Measurements from ENCODE around the gene INO80.

INO80 gene

DNA sequence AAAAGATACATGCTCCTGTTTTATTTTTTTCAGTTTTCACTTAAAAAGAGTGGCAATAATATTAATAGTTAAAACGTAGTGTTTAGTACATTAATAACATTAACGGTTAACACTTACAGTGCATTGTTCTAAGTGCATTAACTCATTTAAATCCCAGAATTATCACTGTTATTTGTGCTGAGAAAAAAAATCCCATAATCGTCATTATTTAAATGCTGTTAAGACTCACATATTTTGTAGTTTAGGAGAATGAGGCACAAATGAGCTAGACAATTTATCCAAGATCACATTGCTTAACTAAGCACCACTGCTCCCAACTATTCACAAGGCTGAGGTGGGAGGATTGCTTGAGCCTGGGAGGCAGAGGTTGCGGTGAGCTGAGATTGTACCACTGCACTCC, 127.9 kb downstream of the INO80 start:
- H3K27ac ChIP-seq, result no peak overlapping the region
- TF ChIP-seq, protein P1, sequence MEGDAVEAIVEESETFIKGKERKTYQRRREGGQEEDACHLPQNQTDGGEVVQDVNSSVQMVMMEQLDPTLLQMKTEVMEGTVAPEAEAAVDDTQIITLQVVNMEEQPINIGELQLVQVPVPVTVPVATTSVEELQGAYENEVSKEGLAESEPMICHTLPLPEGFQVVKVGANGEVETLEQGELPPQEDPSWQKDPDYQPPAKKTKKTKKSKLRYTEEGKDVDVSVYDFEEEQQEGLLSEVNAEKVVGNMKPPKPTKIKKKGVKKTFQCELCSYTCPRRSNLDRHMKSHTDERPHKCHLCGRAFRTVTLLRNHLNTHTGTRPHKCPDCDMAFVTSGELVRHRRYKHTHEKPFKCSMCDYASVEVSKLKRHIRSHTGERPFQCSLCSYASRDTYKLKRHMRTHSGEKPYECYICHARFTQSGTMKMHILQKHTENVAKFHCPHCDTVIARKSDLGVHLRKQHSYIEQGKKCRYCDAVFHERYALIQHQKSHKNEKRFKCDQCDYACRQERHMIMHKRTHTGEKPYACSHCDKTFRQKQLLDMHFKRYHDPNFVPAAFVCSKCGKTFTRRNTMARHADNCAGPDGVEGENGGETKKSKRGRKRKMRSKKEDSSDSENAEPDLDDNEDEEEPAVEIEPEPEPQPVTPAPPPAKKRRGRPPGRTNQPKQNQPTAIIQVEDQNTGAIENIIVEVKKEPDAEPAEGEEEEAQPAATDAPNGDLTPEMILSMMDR (conservative IDR thresholded peaks at IDR 0.05), result no peak

DNA sequence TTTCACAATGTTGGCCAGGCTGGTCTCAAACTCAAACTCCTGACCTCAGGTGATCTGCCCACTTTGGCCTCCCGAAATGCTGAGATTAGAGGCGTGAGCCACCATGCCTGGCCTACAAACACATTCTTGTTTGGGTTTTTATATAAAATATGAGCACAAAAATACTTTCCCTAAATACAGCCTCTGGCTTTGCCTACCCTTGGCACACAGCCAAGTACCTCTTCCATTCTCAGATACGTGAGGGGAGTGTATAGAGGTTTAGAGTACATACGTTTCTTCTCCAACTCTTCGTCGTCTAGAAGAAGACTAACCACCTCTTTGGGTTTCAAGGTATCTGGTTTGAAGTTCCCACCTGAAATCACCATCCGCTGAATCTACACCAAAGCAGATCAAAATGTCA, 129.3 kb downstream of the INO80 start:
- H3K27ac ChIP-seq, result no peak overlapping the region
- TF ChIP-seq, protein P1 (conservative IDR thresholded peaks at IDR 0.05), result no peak

DNA sequence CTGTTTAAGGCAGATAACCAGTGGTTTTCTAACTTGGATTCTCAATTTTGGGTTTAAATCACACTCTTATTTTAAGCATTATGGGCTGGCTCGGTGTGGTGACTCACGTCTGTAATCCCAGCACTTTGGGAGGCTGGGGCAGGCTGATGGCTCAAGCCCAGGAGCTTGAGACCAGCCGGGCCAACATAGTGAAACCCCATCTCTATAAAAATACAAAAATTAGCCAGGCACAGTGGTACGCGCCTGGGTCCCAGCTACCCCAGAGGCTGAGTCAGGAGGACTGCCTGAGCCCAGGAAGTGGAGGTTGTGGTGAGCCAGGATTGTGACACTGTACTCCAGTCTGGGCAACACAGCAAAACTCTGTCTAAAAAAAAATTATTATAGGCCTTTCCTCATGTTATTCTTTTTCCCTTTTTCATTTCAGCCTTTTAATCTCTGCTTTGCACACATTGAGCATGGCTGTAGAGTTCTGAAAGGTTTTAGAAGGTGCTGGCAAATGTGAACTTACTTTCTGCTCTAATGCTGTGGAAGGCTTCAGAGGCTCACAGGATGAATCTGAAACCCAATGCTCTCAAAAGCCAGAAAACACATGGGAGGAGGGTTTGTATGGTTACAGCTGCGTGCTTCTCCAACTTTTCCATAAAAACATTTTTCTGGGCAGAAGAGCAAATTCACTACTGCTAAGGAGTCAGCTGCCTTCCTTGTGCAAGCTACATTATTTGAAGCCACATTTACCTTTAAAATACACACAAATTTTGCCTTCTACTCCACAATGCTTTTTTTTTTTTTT, 130.3 kb downstream of the INO80 start:
- TF ChIP-seq, protein P1 (conservative IDR thresholded peaks at IDR 0.05), result no peak
- no peak overlapping the region for H3K27ac ChIP-seq

DNA sequence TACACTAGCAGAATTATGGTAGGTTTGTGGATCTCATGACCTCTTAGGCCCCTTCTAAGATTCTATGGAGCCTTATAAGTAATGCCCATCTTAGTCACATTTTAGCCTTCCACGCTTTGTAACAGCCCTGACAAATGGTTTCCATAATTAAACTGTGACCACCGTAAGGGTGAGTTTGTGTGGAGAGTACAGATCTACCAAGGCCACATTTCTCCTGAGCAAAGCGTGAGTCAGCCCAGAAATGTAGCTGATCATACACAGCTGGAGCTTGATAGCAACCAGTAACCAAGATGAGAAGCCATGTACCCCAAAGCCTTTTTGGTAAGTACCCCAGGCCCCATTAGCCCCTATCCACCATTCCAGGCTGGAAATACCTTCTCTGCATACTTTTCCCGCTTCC, 131.1 kb downstream of the INO80 start:
- TF ChIP-seq, protein P1 (conservative IDR thresholded peaks at IDR 0.05), result no peak
- H3K27ac ChIP-seq, result no peak overlapping the region

DNA sequence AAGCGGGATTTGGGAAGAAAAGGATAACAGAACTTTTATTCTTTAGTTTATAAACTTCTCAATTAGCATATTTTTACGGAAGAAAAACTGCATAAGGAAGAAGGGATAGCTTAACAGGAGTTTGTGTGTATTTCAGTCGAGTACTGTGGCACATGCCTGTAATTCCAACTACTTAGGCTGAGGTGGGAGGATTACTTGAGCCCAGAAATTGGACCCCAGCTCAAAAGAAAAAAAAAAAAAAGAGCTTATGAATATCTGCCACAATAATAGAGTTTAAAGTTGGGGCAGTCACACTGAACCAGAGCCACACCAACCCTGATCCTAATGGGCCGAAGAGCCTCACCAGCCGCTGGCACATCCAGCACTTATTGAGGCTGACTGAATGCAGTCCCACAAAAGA, 131.7 kb downstream of the INO80 start:
- H3K27ac ChIP-seq, result no peak overlapping the region

DNA sequence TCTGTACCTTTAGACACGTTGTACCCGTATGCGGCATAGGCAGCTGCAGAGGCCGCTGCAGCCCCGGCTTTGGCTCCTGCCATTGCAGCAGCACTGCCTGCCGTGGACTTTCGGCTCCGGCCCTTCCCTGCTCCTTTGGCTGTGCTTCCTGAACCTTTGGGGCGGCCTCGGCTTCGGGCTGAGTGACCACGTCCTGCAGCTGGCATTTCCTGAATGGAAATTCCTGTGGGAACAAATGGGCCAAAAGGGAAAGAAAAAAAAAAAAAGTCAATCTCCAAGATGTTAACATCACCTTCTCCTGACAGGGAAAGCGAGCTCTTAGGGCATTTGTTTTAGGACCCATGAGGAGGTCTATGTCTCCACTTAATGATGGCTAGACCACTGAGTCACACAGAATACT, 133.2 kb downstream of the INO80 start:
- no peak overlapping the region for H3K27ac ChIP-seq
- TF ChIP-seq, protein P1 (conservative IDR thresholded peaks at IDR 0.05), result no peak

More for the DNA sequence above, 131.7 kb downstream of the INO80 start:
- TF ChIP-seq, protein P1 (conservative IDR thresholded peaks at IDR 0.05), result no peak

DNA sequence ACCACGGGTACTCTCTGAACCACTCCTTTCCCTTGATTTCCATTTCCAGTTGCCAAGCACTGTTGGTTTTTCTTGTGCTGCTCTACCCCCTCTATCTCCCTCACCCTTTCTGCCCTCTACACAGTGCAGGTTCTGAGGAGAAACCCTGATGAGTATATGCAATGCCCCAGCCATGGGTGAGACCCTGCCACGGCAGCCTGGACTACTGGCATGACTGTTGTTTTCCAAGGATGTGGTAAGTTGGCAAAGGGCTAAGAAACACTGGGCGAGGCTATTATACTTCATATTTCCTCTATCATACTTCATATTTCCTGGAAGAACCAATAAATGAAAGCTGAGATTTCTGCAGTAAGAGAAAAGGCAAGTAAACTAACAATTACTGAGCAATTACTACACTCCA, 134.9 kb downstream of the INO80 start:
- H3K27ac ChIP-seq, result peak overlapping the region; percentile 13; the same call in 1 of the 2 replicates
- TF ChIP-seq, protein P1 (conservative IDR thresholded peaks at IDR 0.05), result no peak
